OCI-LY7 (cell line): ENCODE measurements around the gene KRT28.

ENCODE experiments used
- EZH2phosphoT487 ChIP-seq: fragments of 200-600 bp; sonication (generic); IDR thresholded peaks from 2 replicates; pipeline ENCODE4 v1.6.1; 2018; ENCODE audit warnings: low read depth, borderline replicate concordance, mild to moderate bottlenecking, mixed run types, antibody characterized with exemption, low read length, moderate library complexity, mixed read lengths
- TF ChIP-seq, protein P1 (sequence below): fragments of 200-600 bp; sonication (generic); conservative IDR thresholded peaks from 2 replicates; pipeline ENCODE4 v1.5.1; 2014; ENCODE audit warnings: mild to moderate bottlenecking, antibody characterized with exemption, low read length, moderate library complexity, mixed read lengths

GRCh38 chr17:40844671-40845107, 44.9 kb upstream of the KRT28 start:
- TF ChIP-seq, protein P1, sequence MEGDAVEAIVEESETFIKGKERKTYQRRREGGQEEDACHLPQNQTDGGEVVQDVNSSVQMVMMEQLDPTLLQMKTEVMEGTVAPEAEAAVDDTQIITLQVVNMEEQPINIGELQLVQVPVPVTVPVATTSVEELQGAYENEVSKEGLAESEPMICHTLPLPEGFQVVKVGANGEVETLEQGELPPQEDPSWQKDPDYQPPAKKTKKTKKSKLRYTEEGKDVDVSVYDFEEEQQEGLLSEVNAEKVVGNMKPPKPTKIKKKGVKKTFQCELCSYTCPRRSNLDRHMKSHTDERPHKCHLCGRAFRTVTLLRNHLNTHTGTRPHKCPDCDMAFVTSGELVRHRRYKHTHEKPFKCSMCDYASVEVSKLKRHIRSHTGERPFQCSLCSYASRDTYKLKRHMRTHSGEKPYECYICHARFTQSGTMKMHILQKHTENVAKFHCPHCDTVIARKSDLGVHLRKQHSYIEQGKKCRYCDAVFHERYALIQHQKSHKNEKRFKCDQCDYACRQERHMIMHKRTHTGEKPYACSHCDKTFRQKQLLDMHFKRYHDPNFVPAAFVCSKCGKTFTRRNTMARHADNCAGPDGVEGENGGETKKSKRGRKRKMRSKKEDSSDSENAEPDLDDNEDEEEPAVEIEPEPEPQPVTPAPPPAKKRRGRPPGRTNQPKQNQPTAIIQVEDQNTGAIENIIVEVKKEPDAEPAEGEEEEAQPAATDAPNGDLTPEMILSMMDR: no peak
- TF ChIP-seq EZH2phosphoT487: no peak
